HG03460 (cell line): Measurements from ENCODE around the gene PTPRH.

Experiments
- ATAC-seq: cut with Tn5 transposase; IDR thresholded peaks from one replicate; pipeline ENCODE4 v1.9.1; 2021; ENCODE audit not compliant: unreplicated experiment

Gene PTPRH

GRCh38 chr19:55134736-55135135 is 74.6 kb downstream of the PTPRH start:
- ATAC-seq = no peak

- no peak for ATAC-seq
Observed at GRCh38 chr19:55133639-55134444, 75.5 kb downstream of the PTPRH start.

DNA sequence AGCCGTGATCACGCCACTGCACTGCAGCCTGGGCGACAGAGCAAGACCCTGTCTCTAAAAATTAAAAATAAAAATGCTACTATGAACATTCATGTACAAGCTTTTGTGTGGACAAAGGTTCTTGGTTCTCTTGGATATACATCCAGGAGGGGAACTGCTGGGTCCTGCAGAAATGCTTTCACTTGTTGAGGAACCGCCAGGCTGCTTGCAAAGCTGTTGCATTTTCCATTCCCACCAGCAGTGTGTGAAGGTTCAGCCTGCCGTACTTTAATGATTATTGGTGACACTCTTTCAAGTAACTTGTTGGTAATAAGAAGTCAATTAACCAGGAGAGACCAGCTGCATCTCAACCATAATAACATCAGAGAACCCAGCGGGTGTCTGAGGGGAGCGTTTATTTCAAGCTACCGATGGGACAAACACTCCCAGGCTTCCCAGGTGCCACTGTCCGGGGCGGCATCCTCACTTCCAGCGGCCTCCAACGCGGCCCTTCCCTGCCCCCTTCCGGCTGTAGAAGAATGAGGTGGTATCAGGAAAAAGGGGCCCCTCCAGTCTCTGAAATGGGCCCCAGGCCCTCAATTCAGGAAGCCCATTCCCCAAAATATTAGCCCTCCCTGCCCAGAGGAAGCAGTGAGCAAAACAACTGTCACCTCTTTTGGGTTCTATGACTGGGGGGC is 76.7 kb downstream of the PTPRH start:
- no peak for ATAC-seq

DNA sequence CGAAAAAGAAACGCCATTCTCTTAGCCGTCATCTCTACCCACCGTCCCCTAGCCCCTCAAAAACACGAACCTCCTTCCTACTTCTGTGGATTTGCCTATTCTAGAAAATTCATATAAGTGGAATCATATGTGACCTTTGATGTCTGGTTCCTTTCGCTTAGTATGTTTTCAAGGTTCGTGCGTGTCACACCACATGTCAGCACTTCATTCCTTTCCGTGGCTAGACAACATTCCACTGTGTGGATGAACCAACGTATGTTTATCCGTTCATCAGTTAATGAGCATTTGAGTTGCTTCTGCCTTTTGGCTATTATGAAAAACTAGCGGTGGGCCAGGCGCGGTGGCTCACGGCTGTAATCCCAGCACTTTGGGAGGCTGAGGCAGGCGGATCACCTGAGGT is 77.9 kb downstream of the PTPRH start:
- no peak for ATAC-seq
